ENCODE results near the gene CD37. TPM values are rescaled to one million over a fixed set of nuclear protein-coding genes. Genes with fewer than 3 reads are reported as not detected.
"Not testable (repeated sequence)": the region's sequence is repeated elsewhere in the genome, so short reads cannot be mapped to it uniquely, and the experiment has no call there.

CD37 gene
- total RNA-seq, 1 experiment from 2014 or later: not detected

DNA sequence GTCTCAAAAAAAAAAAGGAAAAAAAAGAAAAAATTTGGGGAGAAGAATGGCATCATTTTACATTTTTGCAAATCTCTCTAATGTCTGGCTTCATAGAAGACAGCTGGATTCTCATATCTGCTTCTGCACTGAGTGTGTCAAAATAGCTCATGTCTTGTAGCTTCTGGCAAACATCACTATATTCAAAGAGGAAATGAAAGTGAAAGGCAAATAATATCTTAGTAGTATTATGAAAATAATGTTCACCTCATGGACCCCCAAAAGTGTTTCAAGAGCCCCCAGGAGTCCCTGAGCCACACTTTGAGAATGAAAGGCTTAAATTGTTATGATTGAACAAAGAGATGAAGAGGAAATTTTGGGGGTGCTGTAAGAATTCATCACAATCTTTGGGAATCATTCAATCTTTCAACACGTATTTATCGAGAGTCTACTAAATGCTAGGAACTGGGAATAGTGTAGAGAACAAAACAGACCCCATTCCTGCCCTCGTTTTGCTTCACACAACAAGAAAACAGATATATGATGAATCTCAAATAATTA lies 9.0 kb upstream of the CD37 start:
- Histone ChIP-seq H3F3A (ENCODE audit: low read length, unreplicated experiment) (no peaks in the 10 kb centered on the region), H3K9ac (ENCODE audit: low read length) (no peak overlapping the region), H3K9me2 (replicated peaks; ENCODE audit: low read length) (no peaks in the 10 kb centered on the region), H4K20me1 (ENCODE audit: low read length) (no peaks in the 10 kb centered on the region), H3K36me3 (ENCODE audit: low read depth, low read length) (no peaks in the 10 kb centered on the region), H2AFZ (ENCODE audit: low read length) (no peak overlapping the region), H3K4me1 (ENCODE audit: insufficient read depth, low read length) (no peaks in the 10 kb centered on the region), H3K4me2 (ENCODE audit: low read length) (no peak overlapping the region), H3K79me2 (ENCODE audit: low read length) (no peaks in the 10 kb centered on the region), H3K27me3 (ENCODE audit: low read length) (no peaks in the 10 kb centered on the region), H3K4me3 (ENCODE audit: low read length) (no peak overlapping the region), H3K27ac (ENCODE audit: low read length) (no peak overlapping the region), H3K9me3 (ENCODE audit: low read length) (no peaks in the 10 kb centered on the region; the same call in 1 of the 2 replicates)
- BruUV-seq (replicated peaks): no TSS peak
- ATAC-seq: no peak
- CTCF ChIA-PET: interaction anchor here (0.7 kb wide), 1 partner anchor 65 kb away, joined by 4 read pairs; no protein-coding TSS in a partner anchor
- TF ChIP-seq EZH2 (IDR thresholded peaks at IDR 0.05; ENCODE audit: low read length, unreplicated experiment) (no peak), EZH2phosphoT487 (IDR thresholded peaks at IDR 0.05; ENCODE audit: borderline replicate concordance, low read length) (no peak)
- TF ChIP-seq, protein P1, sequence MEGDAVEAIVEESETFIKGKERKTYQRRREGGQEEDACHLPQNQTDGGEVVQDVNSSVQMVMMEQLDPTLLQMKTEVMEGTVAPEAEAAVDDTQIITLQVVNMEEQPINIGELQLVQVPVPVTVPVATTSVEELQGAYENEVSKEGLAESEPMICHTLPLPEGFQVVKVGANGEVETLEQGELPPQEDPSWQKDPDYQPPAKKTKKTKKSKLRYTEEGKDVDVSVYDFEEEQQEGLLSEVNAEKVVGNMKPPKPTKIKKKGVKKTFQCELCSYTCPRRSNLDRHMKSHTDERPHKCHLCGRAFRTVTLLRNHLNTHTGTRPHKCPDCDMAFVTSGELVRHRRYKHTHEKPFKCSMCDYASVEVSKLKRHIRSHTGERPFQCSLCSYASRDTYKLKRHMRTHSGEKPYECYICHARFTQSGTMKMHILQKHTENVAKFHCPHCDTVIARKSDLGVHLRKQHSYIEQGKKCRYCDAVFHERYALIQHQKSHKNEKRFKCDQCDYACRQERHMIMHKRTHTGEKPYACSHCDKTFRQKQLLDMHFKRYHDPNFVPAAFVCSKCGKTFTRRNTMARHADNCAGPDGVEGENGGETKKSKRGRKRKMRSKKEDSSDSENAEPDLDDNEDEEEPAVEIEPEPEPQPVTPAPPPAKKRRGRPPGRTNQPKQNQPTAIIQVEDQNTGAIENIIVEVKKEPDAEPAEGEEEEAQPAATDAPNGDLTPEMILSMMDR (conservative IDR thresholded peaks at IDR 0.05; ENCODE audit: low read depth, low read length): no peak
- POLR2A ChIA-PET (ENCODE audit: unreplicated experiment): no interaction called here
- DNase-seq: no peak
- intact Hi-C loops (cut with micrococcal nuclease): no loop called here

DNA sequence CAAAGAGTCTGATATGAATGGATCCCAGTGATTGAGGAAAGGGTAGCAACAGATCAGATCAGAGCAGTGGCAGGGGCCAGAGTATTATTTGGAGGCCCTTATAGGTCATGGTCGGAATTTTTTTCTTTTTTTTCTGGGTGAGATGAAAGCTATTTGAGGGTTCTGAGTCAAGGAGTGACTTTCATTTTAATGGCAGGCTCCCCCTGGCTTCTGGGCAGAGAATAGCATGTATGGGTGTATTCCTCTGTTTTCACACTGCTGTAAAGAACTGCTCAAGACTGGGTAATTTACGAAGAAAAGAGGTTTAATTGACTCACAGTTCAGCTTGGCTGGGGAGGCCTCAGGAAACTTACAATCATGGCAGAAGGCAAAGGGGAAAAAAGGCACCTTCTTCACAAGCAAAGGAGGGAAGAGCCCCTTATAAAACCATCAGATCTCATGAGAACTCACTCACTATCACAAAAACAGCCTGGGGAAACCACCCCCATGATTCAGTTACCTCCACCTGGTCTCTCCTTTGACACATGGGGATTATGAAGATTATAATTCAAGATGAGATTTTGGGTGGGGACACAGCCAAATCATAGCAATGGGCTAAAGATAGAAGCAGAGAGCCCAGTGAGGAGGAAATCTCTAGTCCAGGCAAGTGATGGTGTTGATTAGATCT lies 7.2 kb upstream of the CD37 start:
- no peak overlapping the region for H3K9ac ChIP-seq (ENCODE audit: low read length)
- CTCF ChIA-PET: no interaction called here
- no peaks in the 10 kb centered on the region; the same call in 1 of the 2 replicates for H3K9me3 ChIP-seq (ENCODE audit: low read length)
- H4K20me1 ChIP-seq (ENCODE audit: low read length): no peaks in the 10 kb centered on the region
- no peaks in the 10 kb centered on the region for H3K9me2 ChIP-seq (replicated peaks; ENCODE audit: low read length)
- H3K79me2 ChIP-seq (ENCODE audit: low read length): no peaks in the 10 kb centered on the region
- no peaks in the 10 kb centered on the region for H3K4me1 ChIP-seq (ENCODE audit: insufficient read depth, low read length)
- H3K27me3 ChIP-seq (ENCODE audit: low read length): no peaks in the 10 kb centered on the region
- H3F3A ChIP-seq (ENCODE audit: low read length, unreplicated experiment): no peaks in the 10 kb centered on the region
- no TSS peak for BruUV-seq (replicated peaks)
- H3K4me2 ChIP-seq (ENCODE audit: low read length): no peak overlapping the region
- intact Hi-C loops (cut with micrococcal nuclease): loop anchor here (2.0 kb wide), 1 partner anchor 101 kb away; no protein-coding TSS in a partner anchor
- H2AFZ ChIP-seq (ENCODE audit: low read length): no peak overlapping the region
- no peak overlapping the region for H3K4me3 ChIP-seq (ENCODE audit: low read length)
- H3K27ac ChIP-seq (ENCODE audit: low read length): no peak overlapping the region
- no peaks in the 10 kb centered on the region for H3K36me3 ChIP-seq (ENCODE audit: low read depth, low read length)
- POLR2A ChIA-PET (ENCODE audit: unreplicated experiment): interaction anchor here (0.6 kb wide), 1 partner anchor 71 kb away, joined by 3 read pairs; no protein-coding TSS in a partner anchor
- ATAC-seq (peak; percentile 71), DNase-seq (peak; percentile 58)
- TF ChIP-seq EZH2 (IDR thresholded peaks at IDR 0.05; ENCODE audit: low read length, unreplicated experiment): no peak
- TF ChIP-seq, protein P1 (conservative IDR thresholded peaks at IDR 0.05; ENCODE audit: low read depth, low read length): peak; percentile 76

DNA sequence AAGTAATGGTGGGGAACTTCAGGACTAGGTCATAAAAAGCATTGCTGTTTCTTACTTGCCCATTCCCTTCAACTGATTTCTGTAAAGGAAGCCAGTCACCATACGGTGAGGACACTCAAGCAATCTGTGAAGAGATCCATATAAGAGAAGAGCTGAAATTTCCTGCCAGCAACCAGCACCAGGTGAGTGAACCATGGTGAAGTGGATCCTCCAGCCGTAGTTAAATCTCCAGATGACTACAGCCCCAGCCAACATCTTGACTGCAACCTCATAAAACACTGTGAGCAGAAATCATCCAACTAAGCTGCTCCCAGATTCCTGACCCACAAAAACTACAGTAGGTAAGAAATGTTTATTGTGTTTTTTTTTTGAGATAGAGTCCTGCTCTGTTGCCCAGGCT lies 6.5 kb upstream of the CD37 start:
- Histone ChIP-seq H3K27me3 (ENCODE audit: low read length) (no peaks in the 10 kb centered on the region), H3K79me2 (ENCODE audit: low read length) (no peaks in the 10 kb centered on the region), H3K9me3 (ENCODE audit: low read length) (no peaks in the 10 kb centered on the region), H3K9me2 (replicated peaks; ENCODE audit: low read length) (no peaks in the 10 kb centered on the region), H3K4me2 (ENCODE audit: low read length) (no peak overlapping the region), H3F3A (ENCODE audit: low read length, unreplicated experiment) (no peaks in the 10 kb centered on the region), H3K27ac (ENCODE audit: low read length) (no peak overlapping the region), H3K4me1 (ENCODE audit: insufficient read depth, low read length) (no peaks in the 10 kb centered on the region), H2AFZ (ENCODE audit: low read length) (no peak overlapping the region), H3K4me3 (ENCODE audit: low read length) (no peak overlapping the region), H4K20me1 (ENCODE audit: low read length) (no peaks in the 10 kb centered on the region), H3K9ac (ENCODE audit: low read length) (no peak overlapping the region), H3K36me3 (ENCODE audit: low read depth, low read length) (no peaks in the 10 kb centered on the region)
- no TSS peak for BruUV-seq (replicated peaks)
- DNase-seq: no peak
- no peak for TF ChIP-seq EZH2 (IDR thresholded peaks at IDR 0.05; ENCODE audit: low read length, unreplicated experiment)
- intact Hi-C loops (cut with micrococcal nuclease): loop anchor here (2.0 kb wide), 1 partner anchor 102 kb away; no protein-coding TSS in a partner anchor
- ATAC-seq: no peak
- CTCF ChIA-PET: no interaction called here
- POLR2A ChIA-PET (ENCODE audit: unreplicated experiment): no interaction called here

DNA sequence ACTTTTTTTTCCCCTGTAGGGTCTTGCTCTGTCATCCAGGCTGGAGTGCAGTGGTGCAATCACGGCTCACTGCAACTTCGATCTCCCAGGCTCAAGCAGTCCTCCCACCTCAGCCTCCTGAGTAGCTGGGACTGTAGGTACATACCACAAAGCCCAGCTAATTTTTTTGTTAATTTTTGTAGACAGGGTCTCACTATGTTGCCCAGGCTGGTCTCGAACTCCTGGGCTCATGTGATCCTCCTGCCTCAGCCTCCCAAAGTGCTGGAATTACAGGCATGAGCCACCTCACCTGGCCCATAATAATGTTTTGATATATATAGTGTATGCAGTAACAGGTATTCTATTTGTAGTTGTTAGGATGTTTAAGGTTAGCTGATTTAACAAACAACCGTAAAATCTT lies 4.0 kb upstream of the CD37 start:
- H2AFZ ChIP-seq (ENCODE audit: low read length); ATAC-seq; CTCF ChIA-PET: not testable (repeated sequence)

More for the DNA sequence above, 4.0 kb upstream of the CD37 start:
- H4K20me1 ChIP-seq (ENCODE audit: low read length); DNase-seq; H3F3A ChIP-seq (ENCODE audit: low read length, unreplicated experiment); intact Hi-C loops (cut with micrococcal nuclease); H3K79me2 ChIP-seq (ENCODE audit: low read length); H3K27ac ChIP-seq (ENCODE audit: low read length); H3K9me2 ChIP-seq (replicated peaks; ENCODE audit: low read length); H3K4me1 ChIP-seq (ENCODE audit: insufficient read depth, low read length); BruUV-seq (replicated peaks); H3K36me3 ChIP-seq (ENCODE audit: low read depth, low read length); H3K27me3 ChIP-seq (ENCODE audit: low read length); H3K9ac ChIP-seq (ENCODE audit: low read length); H3K9me3 ChIP-seq (ENCODE audit: low read length); H3K4me2 ChIP-seq (ENCODE audit: low read length); H3K4me3 ChIP-seq (ENCODE audit: low read length): not testable (repeated sequence)
- POLR2A ChIA-PET (ENCODE audit: unreplicated experiment): interaction anchor here (0.6 to 0.7 kb wide), 2 partner anchors 8 kb away, joined by 9 to 11 read pairs; no protein-coding TSS in a partner anchor

Measured in PC-3 (cell line).